IPS-NIHi7 (cell line): ENCODE data around the gene MAB21L4.

ENCODE experiments used
- DNase-seq: peaks from one replicate; pipeline ENCODE4 v3.0.0; 2012; ENCODE audit warnings: mixed read lengths; ENCODE audit errors: extremely low spot score

MAB21L4 gene

GRCh38 chr2:240911641-240912265 lies 15.8 kb upstream of the MAB21L4 start:
- DNase-seq = no peak

DNA sequence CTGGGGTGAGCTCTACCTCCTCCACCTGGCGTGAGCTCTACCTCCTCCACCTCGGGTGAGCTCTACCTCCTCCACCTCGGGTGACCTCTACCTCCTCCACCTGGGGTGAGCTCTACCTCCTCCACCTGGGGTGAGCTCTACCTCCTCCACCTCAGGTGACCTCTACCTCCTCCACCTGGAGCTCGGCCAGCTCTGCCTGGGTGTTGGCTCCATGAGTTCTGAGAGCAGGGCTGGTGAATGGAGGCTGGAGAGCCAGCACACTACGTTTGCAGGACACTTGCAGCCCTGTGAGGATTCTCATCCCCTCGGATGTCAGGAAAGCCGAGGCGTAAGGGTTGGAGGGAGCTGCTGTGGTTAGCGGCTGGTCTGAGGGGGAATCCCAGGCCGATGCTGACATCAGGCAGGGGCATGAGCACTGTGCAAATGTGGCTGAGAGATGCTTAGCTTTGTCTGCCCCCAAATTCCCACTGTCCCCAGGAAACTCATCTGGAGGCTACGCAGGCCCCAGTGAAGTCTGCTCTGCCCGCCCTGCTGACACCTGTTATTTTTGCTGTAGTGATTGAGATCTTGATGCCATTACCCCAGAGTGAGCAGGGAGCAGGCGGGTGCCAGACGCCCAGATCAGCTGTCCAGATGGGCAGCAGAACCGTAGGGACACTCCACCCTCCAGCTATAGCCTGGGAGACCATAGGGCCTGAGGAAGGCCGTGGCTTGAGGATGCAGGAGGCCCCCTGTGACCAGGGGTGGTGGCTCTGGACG lies 13.4 kb upstream of the MAB21L4 start:
- DNase-seq = no peak

DNA sequence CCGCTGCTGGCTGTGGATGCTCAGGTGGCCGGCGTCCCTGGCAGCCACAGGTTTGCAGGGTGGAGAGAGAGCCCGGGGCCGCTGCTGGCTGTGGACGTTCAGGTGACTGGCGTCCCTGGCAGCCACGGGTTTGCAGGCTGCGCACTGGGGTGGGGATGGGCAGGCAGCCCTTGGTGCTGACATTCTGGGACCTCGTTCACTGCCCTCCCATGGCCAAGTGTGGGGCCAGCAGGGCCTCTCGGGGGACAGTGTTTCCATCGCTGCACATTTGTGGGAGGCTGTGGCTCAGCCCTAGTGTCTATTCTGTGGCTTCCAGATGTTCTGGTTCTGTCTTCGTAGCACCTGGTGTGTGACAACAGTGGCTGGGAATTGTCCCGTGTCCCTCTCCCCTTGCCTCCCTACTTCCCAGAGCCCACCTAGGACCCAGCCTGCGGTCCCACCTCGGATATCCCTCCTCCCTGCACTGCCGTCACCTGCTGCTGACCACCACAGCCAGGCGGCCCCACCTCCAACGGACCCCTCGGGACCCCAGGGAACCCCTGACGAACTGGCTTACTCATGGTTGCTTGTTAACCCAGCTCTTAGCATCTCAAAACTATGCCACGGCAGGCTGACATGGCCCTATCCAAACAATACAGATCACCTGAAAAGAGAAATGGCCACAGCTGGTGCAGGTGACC lies 11.1 kb upstream of the MAB21L4 start:
- DNase-seq = no peak

DNA sequence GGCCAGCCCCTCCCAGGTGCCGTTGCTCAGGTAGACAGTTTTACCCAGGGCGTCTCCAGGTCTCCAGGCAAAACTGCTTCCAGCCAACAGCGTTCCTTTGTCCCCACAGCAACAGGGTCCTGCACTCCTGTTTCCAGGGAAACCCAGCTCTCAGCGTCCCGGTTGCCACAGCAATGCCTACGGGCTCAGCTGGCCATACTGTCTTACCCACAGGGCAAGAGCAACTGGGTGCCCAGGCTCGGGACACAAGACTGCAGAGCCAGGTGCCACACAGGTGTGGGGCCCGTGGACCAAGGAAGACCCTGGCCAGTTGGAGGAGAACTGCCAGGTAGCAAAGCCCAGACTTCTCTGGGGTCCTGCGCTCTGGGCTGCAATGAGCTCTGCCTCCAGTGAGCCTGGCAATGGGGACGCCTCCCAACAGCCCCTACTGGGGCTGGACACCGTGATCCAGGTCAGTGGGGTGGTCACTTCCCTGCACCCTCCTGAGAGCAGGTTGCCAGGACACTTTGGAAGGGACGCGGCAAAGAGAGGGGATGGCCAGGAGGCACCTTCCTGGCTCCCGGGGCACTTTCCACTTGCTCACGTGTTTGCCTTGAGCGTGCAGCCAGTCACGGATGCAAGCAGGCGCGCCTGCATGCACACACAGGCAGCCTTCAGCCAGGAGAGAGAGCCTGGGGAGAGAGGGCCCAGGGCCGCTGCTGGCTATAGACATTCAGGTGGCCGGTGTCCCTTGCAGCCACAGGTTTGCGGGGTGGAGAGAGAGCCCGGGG lies 10.4 kb upstream of the MAB21L4 start, which contains the start of gene CROCC2:
TSS of gene CROCC2 (plus strand) at position 196 of the 770 bp plus-strand sequence. CDS start at position 374, 178 bp downstream.
- DNase-seq = no peak

DNA sequence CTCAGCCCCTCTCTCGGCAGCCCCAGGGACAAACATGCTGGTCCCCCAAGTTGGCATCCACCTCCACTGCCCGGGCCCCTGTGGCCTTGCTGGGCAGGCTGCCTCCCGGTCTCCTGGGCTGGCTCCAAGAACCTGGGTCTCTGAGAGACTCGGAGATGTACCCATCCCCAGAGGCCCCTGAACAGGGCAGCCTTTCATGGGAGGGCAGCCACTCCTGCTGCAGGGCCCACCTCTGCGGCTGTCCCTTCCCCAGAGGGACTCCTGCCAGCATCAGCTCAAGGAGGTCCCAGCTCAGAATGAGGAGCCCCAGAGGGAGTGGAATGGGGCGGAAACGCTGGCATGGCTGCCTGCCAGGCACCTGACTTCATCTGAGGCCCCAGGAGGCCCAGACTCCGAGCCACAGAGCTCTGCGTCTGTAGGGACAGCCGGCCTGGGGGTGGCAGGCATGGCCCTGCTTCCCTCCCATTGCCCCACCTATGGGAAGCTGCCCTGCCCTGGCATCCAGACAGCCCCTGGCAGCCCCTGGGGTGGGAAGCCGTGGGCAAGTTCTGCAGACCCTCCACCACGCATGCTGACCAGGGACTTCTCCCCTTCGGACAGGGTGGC lies 9.3 kb upstream of the MAB21L4 start:
- no peak for DNase-seq

- no peak for DNase-seq
Measured at GRCh38 chr2:240904216-240905175, 8.5 kb upstream of the MAB21L4 start.

DNA sequence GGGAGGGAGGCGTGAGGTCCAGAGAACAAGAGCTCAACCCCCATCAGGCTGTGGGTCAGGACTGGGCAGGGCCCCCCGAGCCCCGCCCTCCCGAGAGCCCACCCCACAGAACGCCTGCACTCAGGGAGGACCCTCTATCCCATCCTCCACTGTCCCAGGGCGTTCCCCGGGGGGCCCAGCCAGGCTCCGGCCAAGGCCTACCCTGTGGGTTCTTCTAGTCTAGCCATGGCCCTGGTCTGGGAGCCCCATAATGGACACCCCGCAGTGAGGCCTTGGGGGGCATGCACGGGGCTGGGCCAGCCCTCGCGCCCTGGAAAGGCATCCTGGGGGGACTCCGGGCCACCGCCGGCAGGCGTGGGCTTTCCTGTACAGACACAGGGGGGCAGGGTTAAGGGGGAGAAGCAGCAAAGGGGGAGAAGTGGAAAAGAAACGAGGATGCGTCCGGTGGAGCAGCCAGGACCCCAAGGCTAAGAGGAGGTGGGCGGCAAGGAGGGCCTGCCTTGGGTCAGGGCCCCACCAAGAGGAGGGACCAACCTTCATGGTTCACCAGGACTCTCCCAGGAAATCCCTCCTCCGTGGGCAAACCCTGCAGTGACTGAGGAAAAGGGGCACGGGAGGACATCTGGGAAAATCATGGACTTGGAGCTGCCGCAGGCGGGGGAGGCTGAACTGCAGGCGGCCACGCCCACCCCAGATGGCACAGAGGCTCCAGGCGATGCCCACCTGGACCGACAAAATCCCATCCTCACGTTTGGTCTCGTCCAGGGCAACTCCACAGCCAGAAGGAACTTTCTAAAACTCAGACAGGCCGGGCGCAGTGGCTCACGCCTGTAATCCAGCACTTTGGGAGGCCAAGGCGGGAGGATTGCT lies 7.5 kb upstream of the MAB21L4 start:
- DNase-seq = no peak

DNA sequence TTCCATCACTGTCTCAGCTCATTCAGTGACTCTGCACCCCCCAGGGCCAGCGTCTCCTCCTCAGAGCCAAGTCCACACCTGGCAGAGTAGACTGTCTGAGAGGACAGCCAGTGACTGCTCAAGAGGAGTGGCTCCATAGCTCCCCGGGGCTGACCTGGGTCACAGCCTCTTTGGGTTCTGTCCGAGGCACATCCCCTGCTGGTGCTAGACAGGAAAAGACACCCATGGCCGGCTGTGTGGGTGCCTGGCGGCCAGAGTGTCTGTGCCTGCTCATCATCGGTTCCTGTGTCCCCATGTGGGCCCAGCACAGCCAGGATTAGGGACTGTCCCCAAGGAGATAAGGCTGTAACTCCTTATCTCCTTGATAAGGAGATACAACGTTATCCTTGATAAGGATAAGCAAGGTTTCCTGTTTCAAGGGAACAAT lies 6.7 kb upstream of the MAB21L4 start:
- DNase-seq = no peak

DNA sequence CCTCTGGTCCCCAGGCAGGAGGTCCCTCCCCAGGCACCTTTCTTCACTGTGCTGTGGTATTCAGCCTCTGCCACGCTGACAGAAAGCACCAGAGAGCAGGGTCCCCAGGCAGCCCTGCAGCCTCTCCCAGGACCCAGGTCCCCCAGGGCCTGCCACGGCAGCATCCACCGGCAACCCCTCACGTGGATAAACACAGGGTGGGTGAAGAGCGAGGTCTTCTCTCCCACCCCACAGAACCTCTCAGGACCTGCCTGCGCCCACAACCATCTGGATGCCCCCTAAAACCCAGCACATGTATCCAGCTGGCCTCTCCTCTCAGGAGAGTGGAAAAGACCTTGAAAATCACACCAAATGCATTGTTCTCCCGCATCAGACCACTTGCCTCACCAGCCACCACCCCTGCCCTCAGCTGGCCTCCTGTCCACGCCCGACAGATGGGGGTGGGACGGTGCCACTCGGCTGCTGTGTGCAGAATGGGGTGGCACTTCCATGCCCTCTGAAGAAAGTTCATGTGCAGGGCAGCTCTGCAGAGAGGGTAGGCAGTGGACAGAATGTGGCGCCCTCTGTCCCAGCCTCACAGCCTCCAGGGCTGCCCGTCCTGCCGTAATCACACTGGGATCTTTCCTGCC lies 6.1 kb upstream of the MAB21L4 start:
- DNase-seq = no peak

GRCh38 chr2:240900141-240900860 lies 4.3 kb upstream of the MAB21L4 start:
- DNase-seq = no peak

GRCh38 chr2:240899468-240899865 lies 3.5 kb upstream of the MAB21L4 start:
- no peak for DNase-seq

- no peak for DNase-seq
Measured at GRCh38 chr2:240898731-240899467, 2.9 kb upstream of the MAB21L4 start.

DNA sequence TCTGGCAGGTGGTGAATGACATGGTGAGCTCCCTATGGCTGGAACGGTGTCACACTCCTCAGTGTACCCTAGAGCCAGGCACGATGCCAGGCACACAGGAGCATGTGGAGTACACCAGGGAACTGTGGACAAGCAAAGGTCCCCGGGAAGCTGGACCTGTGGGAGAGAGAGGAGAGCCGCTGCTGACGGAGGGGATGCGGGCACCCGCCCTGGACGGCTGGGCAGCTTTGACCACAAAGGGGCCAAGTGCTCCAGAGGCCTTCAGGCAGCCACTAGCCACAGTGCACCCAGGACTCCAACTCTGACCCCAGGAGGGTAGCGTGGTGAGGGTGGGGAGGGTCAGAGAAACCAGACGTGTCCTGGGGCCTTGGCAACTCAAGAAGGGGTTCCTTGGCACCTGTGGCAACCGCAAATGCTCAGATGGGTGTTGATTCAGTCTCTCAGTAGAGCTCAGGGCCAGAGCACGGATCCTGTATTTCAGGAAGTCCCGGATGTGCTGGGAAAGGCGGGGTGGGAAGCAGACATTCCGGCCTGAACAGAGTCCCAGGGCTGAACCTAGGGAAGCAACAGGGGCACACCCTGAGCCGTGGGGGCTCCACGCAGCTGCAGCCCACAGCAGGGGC lies 2.3 kb upstream of the MAB21L4 start:
- no peak for DNase-seq

DNA sequence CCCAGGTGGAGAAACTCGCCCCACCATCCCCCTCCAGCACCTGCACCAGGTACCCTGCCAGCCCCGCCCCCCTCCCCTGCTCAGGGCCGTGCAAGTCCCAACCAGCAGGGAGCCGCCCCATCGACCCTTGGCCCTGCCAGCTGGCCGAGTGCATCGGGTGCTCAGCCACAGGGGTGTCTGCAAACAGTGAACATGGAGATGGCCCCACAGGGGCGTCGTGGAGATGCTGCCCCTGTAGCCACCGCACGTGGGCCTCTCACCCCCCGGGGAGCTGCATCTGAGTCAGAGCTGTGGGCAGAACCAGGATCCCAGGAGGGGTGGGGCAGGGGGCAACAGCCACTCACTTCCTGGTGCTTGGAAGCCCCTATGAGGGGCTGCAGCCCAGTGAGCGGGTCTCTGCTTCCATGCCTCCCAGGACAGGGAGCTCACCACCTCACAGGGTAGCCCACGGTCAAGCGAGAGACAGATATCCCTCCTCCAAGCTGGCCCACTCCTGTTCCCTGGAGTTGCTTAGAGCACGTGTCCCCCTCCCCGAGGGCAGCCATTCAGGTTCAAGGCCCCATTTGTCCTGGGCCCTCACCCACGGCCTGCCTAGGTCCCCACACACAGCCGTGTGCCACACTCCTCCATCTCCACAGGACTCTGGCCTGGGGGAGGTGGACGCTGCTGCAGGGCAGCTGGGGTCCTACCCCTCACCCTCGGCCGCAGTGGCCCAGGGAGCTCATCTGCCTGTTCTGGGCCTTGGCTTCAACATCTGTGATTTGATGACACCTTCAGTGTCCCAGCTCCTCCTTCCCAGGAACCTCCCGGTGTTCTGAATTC lies 1.1 kb upstream of the MAB21L4 start:
- DNase-seq = no peak

DNA sequence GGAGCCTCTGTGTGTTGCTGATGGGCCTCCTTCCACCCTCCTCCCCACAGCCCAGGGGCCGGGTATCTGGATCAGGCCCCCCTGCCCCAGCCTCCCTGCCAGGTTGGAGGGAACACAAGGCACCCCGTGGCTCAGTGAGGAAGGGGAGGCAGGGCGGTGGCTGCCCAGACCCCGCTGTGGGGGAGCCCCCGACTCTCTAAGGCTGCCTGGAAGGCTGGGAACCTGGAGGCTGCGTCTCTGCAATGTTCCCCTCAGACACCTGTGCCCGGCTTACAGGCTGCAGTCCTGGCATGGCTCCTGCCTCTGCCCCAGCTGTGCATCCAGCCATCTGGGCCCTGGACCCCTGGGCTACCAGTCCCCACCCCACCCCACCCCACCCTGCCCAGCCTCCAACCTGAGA lies 438 bp upstream of the MAB21L4 start:
- no peak for DNase-seq

GRCh38 chr2:240894836-240895558 lies 959 bp downstream of the MAB21L4 start:
- DNase-seq = no peak
